ENCODE data around the gene LILRA5.
"Not testable (repeated sequence)": the region's sequence is repeated elsewhere in the genome, so short reads cannot be mapped to it uniquely, and the experiment has no call there.

LILRA5 gene

DNA sequence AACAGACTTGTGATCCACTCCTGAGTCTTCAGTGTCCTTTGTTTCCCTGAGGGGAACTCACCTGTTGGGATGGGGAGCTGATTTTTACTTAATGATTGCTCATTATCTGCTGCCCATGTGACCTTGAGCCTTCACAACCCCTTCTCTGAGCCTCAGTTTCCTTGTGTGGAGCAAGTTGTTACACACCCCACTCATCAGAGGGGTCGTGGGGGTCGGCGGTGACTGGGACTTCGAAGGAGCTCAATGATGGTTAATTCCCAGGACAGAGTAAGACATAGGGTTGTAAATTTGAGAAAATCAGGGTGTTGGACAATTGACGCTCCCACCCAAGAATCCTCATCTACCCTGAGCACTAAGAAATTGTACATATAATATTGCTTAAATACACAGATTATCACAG, 13.5 kb downstream of the LILRA5 start:
- no peak for FAIRE-seq

DNA sequence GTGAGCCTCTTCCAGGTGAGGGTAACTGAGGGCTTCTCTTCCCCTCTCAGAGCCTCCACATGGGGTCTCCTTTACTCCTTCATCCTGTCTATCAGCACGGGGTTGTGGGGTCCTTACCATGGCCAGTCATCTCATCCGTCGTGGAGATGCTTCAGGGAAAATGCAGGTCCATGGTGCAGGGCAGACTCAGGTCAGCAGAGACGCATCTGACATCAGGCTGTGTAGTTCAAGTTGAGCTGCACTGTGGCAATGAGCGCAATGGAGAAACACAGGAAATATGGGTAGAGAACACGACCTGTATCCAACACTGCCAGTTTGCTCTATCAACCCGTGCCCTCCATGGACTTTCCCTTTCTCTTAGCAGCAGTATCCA, 13.9 kb downstream of the LILRA5 start:
- FAIRE-seq = no peak

GRCh38 chr19:54298357-54299125, 14.4 kb downstream of the LILRA5 start:
- no peak for FAIRE-seq

GRCh38 chr19:54297759-54298305, 15.1 kb downstream of the LILRA5 start:
- no peak for FAIRE-seq

DNA sequence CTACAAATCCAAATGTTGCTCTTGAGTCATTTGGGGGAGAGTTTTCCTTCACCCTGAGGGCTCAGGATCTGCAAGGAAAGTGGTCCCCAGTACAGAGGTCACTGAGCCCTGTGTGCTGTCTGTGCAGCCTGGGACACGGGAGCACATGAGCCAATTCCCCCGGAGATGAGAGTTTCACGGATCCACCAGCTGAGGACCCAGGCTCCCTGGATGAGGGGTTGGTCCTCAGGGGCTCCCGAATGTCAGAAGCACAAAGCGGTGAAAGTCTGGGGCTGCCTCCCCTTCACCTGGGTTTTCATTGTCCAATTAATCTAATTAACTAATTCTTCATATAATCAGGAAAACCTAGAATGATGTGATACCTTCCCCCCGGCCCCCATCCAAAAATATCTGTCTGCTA, 18.4 kb downstream of the LILRA5 start:
- no peak for FAIRE-seq

DNA sequence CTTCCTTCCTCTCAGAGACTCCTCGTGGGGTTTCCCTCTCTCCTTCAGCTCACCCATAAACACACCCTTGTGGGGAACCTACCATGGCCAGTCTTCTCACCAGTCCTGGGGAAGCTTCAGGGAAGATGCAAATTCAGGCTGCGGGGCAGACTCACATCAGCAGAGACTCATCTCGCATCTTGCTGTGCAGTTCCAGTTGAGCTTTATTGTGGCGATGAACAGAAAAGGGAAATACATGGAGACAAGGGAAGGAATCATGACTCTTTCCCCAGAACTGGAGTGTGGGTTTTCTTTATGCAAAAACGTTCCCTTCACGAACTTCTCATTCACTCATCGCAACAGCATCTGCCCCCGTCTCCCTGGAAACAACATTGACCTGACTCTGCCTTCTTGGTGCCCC, 23.8 kb downstream of the LILRA5 start:
- FAIRE-seq = not testable (repeated sequence)

DNA sequence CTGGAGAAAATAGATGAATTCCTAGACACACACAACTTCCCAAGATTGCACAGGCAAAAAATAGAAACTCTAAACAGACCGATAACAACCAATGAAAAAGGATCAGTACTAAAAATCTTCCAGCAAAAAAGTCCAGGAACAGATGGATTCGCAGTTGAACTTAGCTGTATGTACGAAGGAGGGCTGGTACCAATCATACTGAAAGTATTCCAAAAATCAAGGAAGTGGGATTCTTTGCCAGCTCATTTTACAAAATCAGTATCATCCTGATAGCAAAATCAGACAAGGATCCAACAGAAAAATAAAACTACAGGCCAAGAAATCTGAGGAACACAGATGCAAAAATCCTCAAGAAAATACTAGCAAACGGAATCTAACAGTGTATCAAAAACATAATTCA, 25.5 kb downstream of the LILRA5 start:
- no peak for FAIRE-seq

DNA sequence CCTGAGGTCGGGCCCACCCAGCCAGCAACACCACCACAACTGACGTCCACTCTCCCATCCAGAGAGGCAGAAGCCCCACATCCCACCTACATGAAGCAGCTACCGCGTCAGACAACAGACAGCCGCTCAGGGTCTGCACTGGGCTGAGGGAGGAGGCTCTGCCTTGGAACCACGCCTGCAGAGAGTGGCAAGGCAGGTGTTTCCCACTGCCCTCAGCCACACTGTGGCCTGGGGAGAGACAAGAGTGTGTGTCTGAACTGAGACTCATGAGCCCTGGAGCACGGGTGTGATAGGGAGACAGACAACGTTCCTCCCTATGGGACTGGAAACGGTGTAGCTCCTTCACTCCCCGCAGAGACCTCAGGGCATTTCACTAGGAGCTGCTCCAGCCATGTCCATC, 26.7 kb downstream of the LILRA5 start:
- not testable (repeated sequence) for FAIRE-seq

- not testable (repeated sequence) for FAIRE-seq
These were observed 27.4 kb downstream of the LILRA5 start for GRCh38 chr19:54285427-54286056.

DNA sequence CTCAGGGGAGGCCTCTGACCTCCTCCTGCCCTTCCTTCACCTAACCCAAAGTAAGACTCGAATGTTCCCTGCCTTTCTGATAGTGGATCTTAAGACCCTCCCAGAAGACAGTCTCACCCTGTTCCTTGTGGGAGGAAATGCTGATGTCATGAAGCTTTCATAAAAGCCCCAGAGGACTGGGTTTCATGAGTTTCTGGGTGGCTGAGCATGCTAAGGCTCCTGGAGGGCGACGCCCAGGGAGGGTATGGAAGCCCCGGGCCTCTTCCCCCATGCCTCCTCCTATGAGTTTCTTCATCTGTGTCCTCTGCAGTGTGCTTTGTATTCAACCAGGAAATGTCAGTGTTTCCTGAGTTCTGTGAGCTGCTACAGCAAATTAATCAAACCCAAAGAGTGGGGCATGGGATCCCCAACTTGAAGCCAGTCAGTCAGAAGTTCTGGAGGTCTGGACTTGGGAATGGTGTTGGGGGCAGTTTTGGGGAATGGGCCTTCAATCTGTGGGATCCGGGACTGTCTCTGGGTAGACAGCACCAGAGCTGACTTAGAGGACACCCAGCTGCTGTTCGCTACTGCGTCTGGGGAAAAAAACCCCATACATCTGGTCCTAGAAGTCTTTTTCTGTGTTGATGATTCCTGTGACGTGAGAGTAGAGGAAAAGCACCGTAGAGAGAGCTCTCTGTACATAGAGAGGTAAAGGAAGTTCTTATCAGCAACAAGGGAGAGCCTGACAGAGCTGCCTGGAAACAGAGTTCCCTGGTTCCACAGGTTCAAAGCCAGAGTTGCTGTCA, 30.1 kb downstream of the LILRA5 start:
- no peak for FAIRE-seq

DNA sequence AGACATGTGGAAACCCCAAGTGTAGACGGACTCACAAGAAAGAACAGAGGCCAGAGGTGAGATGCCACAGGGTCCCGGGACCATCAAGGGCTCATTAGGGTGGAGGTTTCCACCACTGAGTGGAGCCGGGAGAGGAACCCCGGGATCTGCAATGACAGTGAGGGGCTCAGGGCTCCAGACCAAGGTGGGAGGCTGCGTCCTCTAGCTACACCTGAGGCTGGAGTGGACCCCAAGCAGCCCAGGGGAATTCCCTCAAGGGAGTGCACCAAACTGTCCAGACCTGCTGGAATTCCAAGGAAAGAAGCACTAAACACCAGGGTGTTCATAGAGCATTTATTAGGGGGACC, 31.3 kb downstream of the LILRA5 start:
- FAIRE-seq = not testable (repeated sequence)

DNA sequence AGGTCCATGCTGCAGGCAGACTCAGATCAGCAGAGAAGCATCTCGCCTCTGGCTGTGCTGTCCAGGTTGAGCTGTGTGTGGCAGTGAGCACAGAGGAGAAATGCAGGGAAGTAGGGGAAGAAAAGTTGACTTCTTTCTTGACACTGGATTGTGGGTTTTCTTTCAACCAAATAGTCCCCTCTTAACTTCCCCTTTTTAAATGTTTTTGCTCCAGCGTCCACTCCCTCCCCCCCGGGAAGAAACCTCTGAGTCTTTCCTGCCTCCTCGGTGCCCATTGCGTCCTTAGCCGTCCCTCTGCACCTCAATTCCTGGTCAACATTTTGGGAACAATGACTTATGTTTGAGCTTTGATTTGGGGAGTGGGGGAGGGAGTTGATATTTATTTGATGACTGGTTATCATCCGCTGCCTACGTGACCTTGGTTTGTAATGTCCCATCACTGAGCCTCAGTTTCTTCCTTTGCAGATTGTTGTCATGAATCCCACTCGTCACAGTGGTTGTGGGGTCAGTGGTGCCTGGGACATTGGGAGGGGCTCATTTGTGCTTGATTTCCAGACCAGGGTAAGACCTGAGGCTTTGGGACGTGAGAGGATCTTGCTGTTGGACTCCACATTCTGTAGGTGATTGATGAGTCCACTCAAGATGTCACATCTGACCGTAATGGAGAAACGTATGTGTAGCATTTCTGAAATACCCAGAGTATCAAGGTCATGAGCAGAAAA, 31.8 kb downstream of the LILRA5 start, which contains the start of gene LILRB2:
LILRB2 (minus strand) TSS at position 104 of the 722 bp plus-strand sequence. CDS start 614 bp downstream, outside the sequence.
- no peak for FAIRE-seq

DNA sequence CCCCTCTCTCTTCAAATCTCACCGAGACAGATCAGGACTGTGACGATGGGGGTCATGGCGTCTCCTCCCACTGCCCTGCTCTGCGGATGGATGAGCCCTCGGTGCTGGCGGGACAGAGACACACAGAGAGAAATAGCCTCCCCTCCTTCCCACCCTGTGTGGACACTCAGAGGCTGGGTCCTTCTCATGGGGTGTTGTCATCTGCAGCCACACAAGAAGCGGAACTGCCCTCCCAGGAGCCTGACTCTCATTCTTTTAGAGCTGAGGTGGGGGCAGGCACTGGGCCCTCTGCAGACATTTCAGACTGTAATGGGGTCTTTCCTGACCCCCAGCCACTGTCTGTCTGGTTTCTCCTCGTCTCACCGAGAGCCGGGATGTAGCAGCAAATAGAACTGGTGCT, 32.5 kb downstream of the LILRA5 start:
- not testable (repeated sequence) for FAIRE-seq

DNA sequence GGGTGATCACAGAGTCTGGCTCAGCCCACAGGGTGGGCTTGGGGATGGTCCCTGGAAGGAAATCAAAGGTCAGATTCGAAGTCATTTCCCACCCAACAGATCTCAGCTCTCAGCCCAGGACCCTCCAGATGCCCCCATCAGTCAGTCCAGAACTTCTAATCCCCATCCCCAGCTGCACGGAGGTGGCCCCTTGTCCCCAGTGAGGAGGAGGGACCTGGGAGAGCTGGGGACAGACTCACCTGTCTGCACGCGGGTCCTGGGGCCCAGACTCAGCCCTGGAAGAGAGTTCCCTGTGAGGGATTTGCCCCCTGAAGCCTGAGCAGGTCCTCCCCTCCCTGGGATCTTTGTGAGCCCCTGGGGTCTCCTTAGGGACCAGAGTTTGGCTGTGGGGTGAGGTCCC, 32.9 kb downstream of the LILRA5 start:
- FAIRE-seq = not testable (repeated sequence)

DNA sequence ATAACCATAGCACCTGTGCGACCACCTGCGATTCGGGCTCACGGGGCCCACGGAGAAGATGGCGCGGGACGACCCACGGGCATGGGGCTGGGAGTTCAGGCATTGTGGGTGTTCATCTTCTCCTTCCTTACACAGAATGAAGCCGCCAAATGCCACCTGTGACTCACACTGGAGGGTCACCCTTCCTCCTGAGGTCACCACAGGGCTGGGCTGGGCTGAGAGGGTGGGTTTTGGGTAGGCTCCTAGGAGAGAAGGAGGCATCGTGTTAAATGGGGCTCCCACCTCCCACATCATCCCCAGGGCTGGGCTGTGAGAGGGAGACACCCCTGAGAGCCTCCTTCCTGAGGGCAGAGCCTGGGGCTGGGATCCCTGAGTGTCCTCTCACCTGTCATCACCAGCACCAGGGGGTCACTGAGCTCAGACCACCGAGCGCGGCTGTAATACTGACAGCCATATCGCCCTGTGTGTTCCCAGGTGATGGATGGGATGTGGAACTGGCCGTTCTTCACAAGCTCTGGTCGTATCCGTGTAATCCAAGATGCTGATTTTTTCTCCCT, 33.5 kb downstream of the LILRA5 start:
- no peak for FAIRE-seq

GRCh38 chr19:54278571-54279195, 34.3 kb downstream of the LILRA5 start:
- not testable (repeated sequence) for FAIRE-seq

GRCh38 chr19:54278056-54278455, 34.9 kb downstream of the LILRA5 start:
- not testable (repeated sequence) for FAIRE-seq

GRCh38 chr19:54277111-54277615, 35.8 kb downstream of the LILRA5 start:
- FAIRE-seq = not testable (repeated sequence)

- no peak for FAIRE-seq
These were observed 37.0 kb downstream of the LILRA5 start for GRCh38 chr19:54275951-54276350.

GRCh38 chr19:54274516-54274915, 38.5 kb downstream of the LILRA5 start:
- not testable (repeated sequence) for FAIRE-seq

- FAIRE-seq = no peak
These were observed 39.1 kb downstream of the LILRA5 start for GRCh38 chr19:54273821-54274220.

Data from colon (tissue), 2 donors.